Measurements from ENCODE around the gene REV3L.
"Not testable (repeated sequence)": the region's sequence is repeated elsewhere in the genome, so short reads cannot be mapped to it uniquely, and the experiment has no call there.

The REV3L gene

DNA sequence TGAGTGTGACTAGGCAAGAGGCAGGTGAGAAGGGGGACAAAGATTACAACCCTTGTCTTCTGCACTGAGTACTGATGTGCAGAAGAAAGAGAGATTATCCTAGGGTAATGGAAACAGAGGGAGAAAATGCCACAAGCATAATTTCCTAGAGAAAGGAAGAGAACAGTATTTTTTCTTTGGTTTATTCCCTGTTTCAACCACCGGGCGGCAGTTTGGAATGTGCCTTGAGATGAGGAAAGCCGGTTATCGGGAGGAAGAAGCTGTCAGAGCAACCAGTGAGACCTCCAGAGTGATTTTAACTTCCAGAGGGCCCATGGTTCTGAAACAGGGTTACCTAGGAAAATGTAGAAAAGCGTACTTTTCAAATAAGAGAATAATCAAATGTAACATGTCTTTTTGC, 121.4 kb downstream of the REV3L start:
- DNase-seq: peak; percentile 41

DNA sequence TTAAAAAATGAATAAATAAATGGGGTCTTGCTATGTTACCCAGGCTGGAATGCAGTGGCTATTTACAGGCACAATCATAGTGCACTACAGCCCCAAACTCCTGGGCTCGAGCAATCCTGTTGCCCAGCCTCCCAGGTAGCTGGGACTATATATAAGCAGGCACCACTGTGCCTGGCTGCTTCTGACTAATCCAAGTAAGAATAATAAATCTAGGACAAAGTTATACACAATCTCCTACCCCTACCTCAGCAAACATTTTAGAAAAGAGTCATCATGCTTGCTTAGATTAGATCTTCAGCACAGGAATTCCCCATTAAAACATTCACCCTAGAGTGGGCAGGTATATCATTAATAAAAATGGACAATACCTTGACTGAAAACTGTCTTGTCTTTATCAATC, 124.6 kb downstream of the REV3L start:
- no peak for DNase-seq

DNA sequence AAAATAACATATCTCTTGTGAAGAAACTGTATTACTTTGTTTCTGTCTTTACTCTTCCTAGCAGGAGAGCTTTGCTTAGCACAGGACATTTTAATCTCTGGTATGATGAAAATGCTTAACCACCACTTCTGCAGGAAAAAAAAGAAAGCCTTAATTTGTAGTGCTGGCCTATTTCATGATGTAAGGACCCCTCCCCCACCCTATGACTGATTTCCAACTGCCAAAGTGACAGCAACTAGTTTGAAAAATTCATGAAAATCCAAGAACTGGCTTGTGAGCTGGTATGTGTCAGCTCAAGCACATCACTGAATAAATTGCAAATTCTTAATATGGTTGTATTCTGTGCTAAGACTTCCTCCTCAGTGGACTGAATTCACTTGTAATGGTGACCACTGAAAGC, 125.3 kb downstream of the REV3L start:
- DNase-seq: no peak

DNA sequence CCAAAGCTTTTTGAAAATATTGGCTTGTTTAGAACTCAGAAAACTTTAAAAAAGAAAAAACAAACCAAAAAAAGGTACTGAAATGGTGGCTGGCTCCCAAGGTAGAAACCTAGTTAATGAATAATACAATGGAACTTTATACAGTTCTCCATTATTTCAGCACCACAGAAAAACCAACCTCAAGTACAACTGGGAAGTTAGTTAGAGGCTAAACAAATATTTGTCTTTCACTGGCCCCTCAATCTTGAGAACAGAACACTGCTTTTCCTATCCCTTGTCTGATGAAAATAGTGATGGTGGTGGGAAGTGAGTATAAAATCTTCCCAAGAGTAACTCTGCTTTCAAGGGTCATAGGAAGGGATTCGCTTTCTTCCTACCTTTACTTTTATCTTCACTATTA, 126.5 kb downstream of the REV3L start:
- DNase-seq: no peak

DNA sequence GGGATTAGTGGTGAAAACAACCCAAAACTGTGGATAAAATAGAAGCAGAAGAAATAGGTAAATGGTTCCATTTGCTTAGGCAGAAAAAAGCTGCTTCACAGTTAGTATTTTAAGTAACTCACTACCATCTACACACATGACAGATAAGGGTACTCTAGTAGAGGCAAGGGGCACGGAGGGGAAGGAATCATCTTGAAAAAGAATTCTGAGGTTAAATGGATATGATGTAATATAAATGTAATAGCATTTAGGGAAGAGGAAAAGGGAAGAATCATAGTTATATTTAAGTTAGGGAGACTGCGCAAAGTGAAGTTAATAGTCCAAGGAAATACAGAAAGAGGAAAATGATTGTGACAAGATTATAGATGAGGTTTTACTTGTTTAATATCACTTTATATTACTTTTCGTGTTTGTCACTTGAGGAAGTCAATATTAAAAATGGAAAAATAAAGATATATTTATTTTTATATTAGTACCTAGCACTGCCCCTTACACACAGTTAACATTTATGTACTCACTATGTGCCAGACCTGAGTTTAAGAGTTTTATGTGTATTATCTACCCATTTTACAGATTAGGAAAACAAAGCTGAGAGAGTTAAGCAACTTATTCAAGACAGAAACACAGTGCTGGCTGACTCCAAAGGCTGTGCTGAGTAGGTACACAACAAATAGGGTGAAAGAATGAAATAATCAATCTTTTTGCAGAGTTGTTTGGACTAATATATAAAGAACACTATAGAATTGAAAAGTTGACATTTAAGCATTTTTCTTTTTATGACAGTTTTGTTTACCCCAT, 128.1 kb downstream of the REV3L start:
- no peak for DNase-seq

DNA sequence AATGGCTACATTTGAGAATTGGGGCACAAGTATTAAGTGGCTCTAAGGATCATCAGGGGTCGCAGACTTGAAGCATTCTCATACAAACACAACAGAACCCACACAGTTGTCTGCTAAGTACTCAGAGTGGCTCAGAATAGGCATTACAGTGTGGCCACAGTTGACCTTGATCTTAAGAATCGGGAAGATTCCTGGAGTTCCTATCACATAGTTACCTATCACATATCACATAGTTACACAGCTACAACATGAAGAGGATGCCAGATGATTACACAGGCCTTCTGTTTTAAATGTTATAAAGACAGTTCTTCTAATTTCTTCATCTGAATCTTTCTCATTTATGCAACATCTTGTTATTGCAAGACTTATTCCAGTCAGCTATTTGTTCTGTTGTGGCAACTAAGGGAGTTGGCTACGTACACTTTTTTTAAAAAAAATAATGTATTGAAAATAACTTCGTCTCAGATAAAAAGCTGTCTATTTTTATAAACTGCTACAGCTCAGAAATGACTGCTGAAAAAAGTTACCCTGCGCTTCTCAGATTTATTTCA, 129.0 kb downstream of the REV3L start:
- no peak for DNase-seq

DNA sequence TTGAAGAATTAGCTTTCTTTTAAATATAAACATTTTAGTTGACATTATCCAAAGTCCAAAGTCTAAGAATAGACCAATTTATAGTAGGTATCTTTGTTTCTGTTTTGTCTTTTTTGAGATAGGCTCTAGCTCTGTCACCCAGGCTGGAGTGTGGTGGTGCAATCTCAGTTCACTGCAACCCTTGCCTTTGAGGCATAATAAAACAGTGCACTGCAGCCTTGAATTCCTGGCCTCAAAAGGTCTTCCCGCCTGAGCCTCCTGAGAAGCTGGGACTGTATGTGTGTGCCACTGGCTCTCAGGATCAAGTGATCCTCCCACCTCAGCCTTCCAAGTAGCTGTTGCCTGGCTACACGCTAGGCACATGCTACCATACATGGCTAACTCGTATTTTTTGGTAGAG, 135.4 kb downstream of the REV3L start:
- no peak for DNase-seq

DNA sequence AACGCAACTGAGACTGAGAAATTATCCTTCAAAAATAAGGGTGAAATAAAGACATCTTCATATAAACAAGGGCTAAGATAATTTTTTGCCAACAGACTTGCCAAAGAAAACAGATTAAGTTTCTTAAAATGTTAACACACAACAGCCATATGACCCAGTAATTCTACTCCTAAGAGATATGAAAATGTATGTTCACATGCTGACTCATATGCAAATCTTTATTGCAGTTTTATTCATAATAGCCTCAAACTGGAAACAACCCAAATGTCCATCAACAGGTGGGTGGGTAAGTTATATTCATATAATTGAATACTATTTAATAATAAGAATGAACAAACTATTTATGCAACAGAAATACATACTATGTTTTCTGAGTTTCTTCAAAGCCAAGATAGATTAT, 140.1 kb downstream of the REV3L start:
- DNase-seq: no peak

DNA sequence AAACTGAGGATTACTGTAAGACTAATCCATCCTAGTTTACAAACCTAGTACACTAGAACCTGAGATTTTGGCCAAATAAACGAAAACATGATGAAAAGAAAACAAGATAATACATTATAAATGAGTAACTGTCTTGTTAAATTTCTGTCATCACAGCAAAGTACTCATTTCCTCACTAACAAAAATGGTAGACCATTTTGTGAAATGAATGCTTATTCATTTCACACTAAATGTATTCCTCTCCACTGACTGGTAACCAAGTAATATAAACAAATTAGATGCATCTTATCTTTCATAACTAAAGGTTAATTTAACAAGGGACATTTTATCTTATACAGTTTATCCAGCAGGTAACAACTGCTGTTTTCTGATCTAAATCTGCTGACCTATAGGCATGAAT, 143.7 kb downstream of the REV3L start:
- DNase-seq: no peak

DNA sequence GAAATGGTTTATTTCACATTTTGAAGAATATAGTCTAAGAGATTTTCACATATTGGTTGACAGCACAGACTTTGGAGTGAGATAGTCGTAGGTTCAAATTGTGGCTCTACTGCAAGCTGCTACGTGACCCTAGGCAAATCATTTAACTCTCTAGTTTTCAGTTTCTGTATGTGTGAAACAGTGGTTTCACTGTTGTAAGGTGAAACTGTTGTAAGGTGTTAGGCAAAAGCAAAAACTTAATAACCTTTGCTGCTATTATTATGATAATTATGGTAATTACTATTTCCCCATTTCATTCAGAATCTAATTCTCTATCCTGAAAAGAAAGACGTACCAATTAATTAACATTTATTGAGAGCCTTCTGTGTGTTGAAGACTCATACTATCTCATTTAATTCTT, 144.2 kb downstream of the REV3L start:
- no peak for DNase-seq

DNA sequence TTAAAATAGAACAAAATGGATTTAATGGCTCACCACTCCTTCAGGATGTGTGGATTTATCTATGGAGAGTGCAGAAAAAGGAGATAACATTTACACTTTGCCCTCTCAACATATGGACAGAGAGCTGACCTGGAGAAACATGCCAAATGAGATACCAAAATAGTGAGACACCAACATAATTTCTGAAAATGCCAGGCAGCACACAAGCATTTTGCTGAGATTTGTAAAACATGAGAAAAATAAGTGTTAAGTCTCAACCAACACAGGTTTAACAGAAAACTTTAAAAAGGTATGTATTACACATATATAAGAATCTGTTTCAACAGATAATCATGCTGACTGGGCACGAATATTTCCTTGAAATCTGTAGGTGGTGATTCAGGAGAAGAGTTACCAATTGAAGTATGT, 145.2 kb downstream of the REV3L start:
- DNase-seq: no peak

DNA sequence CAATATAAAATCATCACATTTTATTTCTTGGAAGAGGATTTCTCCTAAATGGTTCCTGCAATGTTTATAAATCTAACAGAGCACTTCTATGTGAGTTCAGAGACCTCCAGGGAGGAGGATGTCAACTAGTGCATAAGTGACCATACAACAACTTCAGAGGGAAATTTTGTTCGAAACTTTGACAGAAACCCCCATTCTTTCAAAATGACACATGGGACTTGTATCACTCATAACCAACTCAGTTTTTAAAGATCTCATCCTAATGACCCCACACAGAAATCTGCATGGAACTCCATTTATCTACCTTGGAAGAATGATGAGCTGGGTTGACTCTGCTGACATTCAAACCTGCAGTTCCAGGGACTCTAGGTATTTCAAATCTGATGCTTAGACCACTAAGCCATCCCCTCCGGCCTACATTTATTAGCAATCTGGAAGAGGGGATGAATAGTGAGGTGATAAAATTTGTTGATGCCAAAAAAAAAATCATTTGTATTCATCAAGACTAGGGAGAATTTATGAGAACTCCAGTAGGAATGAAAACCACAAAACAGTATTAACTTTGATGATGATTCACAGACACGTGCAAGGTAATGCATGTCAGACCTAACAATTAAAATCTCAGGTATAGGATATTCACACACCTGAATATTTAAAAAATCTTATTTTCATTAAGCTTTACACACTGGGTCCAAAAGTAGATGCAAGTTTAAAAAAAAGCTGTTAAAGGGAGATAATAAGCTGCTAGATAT, 153.0 kb downstream of the REV3L start:
- no peak for DNase-seq

DNA sequence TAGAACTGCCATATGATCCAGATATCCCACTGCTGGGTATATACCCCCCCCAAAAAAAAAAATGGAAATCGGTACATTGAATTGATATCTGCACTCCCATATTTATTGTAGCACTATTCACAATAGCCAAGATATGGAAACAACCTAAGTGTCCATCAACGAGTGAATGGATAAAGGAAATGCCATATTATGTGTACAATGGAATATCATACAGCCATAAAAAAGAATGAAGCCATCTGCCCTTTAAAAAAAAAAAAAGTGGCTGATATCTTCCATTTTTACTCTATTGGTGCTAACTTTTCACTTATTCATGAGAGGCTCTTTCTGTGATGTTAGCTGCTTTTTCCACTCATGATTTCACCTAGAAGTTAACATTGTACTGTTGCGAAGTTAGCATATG, 156.5 kb downstream of the REV3L start:
- no peak for DNase-seq

DNA sequence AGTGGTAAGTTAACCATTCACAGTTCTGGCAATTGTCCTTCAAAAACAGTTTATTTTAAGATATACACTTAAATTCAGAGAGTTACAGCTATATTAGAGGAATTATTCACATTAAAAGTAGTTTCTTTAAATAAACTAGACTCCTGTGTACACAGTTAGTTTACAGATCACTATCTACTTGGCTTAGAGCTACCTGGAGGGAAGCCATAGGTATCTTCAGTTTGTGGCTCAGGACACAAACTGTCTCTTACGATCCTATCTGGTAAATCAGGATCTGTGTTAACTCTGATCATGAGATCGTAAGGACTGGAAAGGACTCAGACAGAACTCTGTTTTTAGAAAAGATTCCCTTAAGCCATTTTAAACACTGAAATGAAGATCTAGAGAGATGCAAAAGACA, 160.9 kb downstream of the REV3L start:
- DNase-seq: no peak

DNA sequence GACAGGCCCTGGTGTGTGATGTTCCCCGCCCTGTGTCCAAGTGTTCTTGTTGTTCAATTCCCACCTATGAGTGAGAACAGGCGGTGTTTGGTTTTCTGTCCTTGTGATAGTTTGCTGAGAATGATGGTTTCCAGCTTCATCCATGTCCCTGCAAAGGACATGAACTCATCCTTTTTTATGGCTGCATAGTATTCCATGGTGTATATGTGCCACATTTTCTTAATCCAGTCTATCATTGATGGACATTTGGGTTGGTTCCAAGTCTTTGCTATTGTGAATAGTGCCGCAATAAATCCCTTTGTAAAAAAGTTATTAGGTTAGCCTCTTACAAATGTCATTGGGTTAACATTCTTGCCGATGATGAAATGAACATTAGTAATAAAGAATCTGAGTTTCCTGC, 175.1 kb downstream of the REV3L start:
- not testable (repeated sequence) for DNase-seq

DNA sequence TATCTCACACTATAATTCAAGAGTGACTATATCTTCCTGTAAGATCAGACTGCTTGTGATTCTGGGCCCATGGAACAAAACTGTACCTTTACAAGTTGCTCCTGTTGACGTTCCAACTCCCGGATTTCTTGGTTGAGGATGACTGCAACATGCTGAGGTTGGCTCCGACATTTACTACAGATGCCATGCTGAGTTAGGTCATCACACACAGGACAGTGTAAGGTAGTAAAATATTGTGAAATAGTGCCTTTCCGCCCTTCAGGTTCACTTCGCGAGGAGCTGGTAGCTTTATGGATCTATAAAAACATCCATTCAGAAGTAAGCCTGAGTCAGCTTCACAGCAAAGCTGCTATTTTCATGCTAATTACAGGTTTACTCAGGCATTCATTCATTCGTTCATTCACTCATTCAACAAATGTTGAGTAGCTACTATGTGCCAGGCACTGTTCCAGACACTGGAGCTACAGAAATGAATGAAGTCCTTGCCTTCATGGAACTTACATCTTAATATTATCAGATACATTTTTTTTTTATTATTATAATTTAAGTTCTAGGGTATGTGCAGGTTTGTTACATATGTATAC, 175.7 kb downstream of the REV3L start:
- DNase-seq: no peak

DNA sequence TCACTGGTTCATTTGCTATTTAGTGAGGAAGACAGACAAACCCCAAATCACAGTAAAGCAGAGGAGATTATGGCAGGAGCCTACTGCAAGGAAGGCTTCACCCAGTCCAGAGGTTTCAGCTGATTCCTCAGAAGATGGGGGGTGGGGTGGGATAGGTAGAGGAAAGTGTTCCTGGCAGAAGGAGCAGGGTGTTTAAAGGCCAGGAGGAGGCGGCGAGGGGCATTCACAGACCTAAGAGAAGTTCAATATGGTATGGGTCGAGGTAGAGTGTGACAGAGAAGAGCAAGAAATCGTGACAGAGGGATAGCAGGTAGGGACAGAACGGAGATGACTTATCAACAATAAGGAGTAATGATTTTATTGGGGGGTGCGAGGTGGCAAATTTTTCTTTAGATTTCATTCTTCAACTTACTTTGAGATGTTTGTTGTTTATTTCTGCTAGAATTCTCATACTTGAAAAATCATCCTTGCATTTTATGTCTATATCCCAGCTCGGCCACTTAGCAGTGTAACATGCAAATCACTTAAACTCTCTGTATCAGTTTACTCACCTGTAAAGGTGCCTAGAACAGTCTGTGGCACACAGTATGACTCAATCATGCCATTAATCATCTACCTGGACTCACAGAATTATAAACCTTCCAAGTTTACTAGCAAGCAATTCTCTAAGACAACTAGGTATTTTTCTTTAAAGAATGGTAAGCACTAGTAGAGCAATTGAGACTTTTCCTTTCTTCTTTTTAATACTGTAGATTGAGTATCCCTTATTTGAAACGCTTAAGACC, 176.7 kb downstream of the REV3L start:
- DNase-seq: no peak

DNA sequence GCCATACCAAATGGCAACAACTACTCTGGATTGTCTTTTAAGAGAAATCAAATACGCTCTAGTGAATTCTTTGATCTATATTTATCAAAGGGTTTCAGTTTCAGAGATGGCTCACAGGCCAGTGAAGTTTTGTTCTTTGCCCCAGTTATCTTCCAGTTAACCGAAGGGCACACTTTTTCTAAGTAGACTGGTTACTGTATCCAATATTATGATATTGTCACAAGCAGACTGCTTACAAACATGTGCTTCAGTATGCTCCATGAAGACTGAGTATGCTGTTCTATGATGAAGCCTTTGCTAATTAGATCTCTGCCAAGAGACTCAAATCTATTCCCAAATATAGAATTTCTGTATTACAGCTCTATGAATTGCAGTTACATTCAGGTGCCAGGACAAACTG, 181.1 kb downstream of the REV3L start:
- DNase-seq: no peak

DNA sequence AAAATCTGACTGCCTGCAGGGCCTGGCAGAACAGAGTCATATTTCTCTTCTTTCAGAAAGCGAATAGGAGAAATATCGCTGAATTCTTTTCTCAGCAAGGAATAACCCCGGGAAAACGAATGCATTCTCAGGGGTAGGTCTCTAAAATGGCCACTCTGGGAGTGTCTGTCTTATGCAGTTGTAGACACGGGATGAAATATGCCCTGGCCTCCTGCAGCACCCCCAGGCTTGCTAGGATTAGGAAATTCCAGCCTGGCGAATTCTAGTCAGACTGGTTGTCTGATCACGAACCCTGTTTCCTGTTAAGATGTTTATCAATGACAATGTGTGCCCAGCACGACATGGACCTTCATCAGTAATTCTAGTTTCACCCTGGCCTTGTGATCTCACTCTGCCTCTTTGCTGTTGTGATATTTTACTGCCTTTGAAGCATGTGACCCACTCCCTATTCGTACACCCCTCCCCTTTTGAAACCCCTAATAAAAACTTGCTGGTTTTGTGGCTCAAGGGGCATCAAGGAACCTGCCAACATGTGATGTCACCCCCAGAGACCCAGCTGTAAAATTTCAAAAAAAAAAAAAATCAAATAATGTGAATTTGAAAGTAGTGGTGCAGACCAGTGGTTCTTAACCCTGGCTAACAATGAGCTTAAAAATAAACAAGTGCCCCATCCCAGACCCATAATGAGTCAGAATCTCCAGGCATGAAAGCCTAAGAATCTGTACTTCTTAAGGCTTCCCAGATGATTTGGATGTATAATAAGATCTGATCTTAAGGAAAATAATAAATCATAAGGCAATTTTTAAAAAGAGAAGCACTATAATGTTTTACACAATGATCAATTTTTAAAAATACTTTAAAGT, 181.8 kb downstream of the REV3L start:
- DNase-seq: not testable (repeated sequence)

DNA sequence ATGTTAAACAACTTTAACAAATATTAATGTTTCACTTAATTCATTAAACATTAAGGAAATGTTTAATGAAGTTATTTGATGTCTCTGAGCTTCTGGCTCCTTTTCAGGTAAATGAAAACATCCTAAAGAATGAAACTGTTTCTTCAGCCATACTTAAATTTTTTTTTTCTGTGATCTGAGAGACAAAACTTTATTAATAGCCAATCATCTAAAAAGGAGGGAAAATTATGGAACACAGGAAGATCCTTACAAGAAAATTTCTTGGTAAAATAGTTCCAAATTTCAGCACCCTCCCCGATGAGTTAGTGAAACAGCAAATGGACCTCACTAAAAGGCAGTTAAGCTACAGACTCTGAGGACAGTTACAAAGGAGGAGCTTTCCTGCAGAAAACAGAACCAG, 185.2 kb downstream of the REV3L start:
- DNase-seq: no peak

DNA sequence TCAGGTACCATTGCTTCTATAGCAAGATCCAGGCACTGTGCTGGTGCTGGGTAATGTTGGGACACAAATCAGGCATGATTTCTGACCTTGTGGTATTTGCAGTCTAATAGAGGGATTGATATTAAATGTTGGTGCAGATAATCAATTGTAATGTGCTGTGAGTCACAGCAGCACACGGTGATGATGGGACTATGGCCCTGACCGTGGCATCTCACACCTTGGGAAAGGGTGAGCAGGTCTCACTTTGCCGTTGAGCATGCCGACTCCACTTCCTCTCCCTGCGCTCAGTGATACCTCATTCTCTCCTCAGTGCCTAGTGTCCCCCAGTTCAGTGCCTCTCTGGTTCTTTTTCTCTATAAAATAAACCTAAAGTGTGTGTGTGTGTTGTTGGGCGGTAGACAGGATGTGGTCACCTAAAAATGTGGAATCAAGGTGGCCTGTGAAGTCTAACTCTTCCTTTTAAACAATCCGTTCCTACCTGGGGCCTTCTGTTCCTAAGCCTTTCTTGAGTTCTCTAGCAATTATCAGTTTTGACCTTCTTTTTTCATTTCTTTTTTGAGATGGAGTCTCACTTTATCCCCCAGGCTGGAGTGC, 188.5 kb downstream of the REV3L start:
- DNase-seq: no peak

All from NCI-H1105 treated with DMSO at 0.1 percent for 48 hours (cell line).